ENCODE measurements around the gene XXYLT1.

- TF ChIP-seq TSHZ2 (CRISPR knock-in tag; IDR thresholded peaks at IDR 0.05) (no peak), TCF4 (CRISPR knock-in tag; IDR thresholded peaks at IDR 0.05; ENCODE audit: borderline replicate concordance) (no peak), ZFP3 (CRISPR knock-in tag; IDR thresholded peaks at IDR 0.05) (no peak), POU6F1 (CRISPR knock-in tag; IDR thresholded peaks at IDR 0.05; ENCODE audit: borderline replicate concordance, low read depth) (no peak), ZNF8 (CRISPR knock-in tag; IDR thresholded peaks at IDR 0.05) (no peak), ZC3H10 (CRISPR knock-in tag; IDR thresholded peaks at IDR 0.05) (no peak), RARB (CRISPR knock-in tag; IDR thresholded peaks at IDR 0.05) (no peak), ESRRG (CRISPR knock-in tag; IDR thresholded peaks at IDR 0.05) (no peak), ARNTL (CRISPR knock-in tag; IDR thresholded peaks at IDR 0.05; ENCODE audit: borderline replicate concordance, low read depth) (no peak), PATZ1 (CRISPR knock-in tag; IDR thresholded peaks at IDR 0.05; ENCODE audit: borderline replicate concordance) (no peak), CSDC2 (CRISPR knock-in tag; IDR thresholded peaks at IDR 0.05) (no peak)
These were observed 34.7 kb downstream of the XXYLT1 start for GRCh38 chr3:195236076-195236798.
